ENCODE results near the gene FCAMR.

Gene FCAMR, protein sequence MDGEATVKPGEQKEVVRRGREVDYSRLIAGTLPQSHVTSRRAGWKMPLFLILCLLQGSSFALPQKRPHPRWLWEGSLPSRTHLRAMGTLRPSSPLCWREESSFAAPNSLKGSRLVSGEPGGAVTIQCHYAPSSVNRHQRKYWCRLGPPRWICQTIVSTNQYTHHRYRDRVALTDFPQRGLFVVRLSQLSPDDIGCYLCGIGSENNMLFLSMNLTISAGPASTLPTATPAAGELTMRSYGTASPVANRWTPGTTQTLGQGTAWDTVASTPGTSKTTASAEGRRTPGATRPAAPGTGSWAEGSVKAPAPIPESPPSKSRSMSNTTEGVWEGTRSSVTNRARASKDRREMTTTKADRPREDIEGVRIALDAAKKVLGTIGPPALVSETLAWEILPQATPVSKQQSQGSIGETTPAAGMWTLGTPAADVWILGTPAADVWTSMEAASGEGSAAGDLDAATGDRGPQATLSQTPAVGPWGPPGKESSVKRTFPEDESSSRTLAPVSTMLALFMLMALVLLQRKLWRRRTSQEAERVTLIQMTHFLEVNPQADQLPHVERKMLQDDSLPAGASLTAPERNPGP

DNA sequence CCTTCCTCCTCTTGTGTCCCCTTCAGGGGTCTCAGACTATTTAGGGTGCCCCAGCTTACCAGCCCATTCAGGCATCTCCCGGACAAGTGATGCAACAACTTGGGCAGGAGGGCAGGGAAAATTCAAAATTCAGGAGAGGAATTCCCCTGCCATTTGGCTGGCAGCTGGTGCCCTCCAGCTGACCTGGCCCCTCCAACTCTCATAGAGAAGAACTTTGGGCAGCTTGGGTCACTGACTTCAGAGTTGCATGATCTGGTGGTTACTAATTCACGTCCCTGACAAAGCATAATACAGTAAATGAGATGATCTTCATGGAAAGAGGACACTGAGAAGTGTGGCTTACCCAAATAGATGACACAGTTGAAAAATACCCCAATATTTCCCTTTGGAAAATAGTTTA, at the start of gene FCAMR:
FCAMR (minus strand) TSS at position 15 of the 400 bp plus-strand sequence. CDS start 335 bp downstream, outside the sequence.
- no peak for DNase-seq (ENCODE audit: low spot score)

DNA sequence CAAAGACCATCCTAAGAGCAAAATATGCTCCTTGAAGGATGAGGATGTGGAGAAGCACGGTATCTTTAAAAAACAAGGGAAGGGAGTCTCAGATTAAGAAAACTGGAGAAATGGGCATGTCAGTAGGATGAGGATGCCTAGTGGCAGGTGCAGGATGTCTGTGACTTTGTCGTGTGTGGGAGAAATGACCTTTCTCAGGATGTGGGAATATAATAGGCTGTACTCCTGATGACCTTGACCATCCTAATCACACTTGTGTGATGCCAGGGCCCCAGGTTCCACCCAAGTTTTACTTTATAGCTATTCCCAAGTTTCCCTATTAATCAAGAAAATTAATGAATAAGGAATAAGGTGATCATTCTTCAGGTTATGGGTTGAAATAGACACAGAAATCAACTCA, 49.4 kb upstream of the FCAMR start:
- DNase-seq (ENCODE audit: low spot score) = no peak

DNA sequence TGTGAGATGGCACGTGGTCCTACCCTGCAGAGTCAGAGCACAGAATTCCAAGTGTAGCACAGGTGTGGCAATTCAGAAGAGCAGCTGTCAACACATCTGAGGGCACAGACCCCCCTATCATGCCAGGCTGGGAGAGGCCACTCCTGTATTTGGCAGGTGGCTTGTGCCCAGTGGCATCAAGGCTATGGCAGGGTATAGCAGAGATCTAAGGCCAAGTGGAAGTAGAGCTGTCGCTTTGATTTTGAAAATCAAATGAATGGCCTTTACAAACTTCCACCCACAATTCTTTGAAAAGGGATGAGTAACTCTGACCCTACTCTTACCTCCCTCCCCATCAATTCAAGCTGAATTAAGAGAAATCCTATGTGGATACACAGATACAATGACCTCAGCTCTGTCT, 48.9 kb upstream of the FCAMR start:
- DNase-seq (ENCODE audit: low spot score) = no peak

DNA sequence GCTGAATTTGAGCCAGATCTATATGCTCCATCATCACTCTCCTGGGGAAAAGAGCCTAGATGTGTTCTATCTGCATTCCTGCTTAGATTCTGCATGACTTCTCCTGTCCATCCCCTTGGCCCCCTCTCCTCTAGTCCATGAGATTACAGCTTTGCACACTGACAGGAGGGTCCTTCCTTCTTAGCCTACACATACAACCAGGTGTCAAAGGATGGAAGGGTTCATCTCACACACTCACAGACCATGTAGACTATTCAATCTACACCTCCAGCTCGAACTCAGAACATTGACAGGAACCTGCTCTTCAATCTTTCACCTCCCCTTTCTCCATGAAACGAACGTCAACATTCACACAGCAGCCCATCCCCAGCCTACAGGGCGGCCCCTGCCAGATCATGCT, 48.4 kb upstream of the FCAMR start:
- DNase-seq (ENCODE audit: low spot score) = no peak

DNA sequence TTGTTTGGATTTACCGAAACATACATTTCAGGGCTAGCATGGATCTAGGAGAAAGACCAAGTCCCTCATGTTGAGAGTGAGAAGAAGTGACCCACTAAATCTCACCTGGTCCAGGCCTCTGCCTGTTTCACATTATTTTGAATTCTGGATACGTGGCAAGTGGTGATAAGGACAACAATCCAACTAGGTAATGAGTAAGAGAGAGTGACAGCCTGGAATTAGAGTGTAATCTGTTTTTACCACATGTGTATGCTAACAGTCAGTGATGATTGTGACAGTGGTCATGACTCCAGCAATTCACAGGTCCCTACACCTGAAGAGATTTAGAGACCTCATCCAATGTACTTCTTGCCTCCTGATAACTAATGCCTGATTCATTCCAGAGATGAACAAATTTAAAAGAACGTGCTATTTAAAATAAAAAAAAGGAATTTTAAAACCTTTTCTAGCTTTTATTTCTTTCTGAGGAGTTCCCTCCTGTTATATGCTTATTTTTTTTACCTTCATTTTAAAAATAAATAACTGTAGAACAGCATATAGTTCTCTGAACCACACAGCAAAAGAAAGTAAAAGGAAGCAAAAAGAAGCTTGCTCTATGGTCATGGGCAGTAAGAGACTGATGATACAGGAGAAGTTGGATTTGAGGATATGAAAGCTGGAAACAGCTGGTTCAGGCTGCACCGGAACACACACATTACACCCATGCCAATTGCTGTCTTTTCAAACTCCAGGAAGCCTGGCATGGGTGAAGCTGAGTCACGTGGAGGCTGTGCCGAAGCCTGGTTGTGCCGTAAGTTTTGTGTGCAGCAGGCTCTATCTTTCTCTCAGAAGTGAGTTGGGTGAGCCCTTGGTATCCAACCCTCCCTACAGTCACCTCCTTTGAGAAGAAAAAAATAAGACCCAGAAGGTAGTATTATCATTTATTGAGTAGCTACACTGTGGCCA, 47.6 kb upstream of the FCAMR start:
- no peak for DNase-seq (ENCODE audit: low spot score)

DNA sequence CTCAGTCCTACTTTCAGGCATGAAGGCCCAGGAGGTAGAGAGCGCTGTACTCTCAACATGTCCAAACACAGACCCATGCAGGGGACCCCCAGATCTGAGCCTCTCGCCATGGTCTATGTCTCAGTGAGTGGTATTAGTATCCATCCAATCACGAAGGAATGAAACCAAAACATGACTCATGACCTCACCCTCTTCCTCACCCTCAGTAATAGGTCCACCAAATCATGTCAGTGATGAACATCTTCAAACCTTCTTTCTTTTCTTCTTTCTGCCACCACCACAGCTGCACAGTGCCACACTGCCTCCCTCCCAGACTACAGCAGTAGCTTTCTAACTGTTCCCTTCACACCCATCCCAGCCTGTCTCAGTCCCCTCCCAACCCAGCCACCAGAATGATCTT, 45.5 kb upstream of the FCAMR start:
- DNase-seq (ENCODE audit: low spot score) = no peak

DNA sequence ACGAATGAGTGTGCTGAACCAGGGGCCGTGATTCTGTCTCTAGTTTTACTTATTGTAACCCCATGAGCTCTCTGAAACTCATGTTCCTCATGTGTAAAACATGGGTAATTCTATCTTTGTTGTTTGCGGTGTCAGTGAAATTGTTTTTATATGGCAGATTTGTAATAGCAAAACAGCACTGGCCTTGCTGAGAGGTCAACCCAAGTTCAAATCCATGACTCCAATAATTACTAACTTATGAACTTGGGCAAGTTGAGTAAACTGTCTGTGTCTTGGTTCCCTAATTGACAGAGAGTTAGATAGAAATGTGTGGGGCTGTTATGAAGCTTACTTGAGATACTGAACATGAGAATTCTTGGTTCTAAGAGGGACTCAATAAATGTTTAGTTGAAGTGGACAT, 44.5 kb upstream of the FCAMR start:
- DNase-seq (ENCODE audit: low spot score) = no peak

DNA sequence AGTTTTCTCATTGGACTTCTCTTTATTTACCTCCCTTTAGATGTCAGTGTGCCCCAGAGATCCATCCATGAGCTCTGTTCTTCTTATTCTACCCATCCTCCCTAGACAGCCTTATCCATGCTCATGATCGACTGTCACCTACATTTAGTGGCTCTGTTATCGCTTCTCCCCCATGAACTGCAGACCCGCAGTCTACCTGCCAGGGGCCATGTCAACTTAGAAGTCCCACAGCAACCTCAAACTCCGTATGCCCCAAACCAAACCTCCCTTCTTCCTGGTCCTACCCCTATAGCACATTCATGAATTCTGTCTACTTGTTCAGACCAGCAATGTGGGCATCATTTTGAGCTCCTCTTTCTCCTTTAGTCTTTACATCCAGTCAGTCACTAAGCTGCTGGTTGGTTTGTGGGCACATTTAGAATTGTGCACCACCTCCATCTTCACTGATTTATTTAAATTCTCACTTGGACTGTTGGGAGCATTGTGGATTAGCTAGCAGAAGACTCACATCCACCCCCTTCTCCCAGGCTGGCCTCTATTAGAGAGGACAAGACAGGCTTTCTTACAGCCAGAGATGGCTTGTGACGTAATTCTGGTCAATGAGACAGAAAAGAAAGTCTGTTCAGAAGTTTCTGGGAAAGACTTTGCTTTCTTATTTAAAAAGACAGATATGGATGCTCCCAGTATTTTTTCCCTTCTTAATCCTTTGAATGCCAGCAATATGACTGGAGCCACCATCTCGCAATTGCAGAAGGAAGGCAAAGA, 43.2 kb upstream of the FCAMR start:
- no peak for DNase-seq (ENCODE audit: low spot score)

DNA sequence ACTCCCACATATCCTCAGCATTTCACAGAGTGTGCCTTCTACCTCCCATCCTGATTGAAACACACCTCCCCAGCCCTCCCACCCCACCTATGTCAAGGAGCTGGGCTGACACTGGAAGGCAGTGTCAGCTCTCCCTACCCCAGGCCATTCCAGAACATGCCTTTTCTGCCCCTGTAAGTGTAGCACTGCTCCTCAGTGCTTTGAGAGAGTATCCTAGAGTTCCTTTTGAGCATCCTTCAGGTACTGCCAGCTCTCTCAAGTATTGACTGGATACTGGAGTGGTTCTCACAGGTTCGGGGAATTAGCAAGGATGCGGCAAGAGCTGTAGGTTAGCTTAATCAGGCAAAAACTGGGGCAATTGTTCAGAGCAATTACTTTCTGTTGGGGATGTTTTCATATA, 40.5 kb upstream of the FCAMR start:
- DNase-seq (ENCODE audit: low spot score) = no peak

DNA sequence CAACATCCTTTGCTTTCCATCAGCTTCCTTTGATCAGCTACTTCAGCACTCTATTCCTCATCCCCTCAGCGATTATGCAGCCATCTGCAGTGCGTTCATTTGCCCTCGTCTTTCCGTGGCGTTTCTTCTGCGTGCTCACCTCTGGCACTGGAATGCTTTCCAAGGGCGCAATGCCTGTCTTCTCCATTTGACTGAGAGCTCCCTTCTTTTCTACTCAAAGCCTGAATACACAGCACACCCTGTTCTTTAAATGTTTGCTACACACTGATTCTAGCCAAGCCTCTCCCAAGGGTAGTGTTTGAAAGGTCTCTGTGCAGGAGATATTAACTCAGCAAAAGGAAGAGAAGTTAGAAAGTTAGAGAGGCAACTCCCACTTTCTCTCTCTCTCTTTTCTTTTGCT, 39.7 kb upstream of the FCAMR start:
- DNase-seq (ENCODE audit: low spot score) = no peak

DNA sequence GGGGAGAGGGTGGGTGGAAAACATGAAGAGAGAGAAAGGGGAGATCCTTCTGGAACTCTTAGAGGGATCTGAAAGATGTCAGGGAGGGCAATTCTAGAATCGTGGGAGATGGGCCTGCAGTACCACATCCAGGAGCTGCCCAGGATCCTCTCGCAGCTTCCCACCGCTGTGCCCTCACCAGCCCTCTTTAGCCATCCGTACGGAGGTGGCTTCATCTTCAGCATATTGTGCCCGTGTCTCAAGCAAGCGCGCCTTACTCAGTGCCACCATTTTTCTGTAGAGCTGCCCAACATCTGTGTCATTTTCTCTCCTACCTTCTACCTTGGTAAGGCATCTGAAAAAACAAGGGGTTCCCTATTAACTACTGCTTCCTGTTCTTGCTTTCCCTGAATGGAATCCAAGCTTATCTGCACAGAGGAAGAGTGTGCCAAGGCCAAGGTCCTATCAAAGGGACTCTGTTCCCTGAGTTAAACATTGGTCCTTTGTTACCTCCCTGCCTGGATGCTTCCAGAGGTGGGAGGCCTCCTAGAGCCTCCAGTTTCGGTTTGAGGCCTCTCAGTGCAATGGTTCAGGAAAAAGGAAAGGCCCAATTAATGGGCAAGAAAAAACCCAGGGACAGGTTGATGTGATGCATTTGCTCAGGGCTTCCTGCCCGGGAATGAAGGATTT, 39.1 kb upstream of the FCAMR start:
- DNase-seq (ENCODE audit: low spot score) = no peak

DNA sequence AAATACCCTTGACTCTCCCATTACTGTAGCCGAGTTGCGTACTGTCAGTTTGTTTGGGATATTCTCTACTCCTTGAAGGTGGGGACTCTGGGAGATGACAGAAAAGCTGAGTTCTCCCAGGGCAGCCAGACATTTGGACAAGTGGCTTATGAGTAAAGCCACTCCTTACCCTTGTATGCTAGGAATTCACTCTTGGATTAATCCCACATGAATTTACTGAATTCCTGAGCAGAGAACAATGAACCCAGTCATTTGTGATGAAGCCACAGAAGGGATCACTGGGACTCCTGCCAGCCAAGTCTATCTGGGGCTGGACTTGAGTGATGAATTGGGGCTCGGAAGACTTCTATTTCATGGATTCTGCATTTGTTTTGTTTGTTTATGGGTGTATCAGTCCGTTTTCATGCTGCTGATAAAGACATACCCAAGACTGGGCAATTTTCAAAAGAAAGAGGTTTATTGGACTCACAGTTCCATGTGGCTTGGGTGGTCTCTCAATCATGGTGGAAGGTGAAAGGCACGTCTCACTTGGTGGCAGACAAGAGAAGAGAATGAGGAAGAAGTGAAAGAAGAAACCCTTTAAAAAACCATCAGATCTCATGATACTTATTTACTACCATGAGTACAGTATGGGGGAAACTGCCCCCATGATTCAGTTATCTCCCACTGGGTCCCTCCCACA, 37.2 kb upstream of the FCAMR start:
- DNase-seq (ENCODE audit: low spot score) = no peak

DNA sequence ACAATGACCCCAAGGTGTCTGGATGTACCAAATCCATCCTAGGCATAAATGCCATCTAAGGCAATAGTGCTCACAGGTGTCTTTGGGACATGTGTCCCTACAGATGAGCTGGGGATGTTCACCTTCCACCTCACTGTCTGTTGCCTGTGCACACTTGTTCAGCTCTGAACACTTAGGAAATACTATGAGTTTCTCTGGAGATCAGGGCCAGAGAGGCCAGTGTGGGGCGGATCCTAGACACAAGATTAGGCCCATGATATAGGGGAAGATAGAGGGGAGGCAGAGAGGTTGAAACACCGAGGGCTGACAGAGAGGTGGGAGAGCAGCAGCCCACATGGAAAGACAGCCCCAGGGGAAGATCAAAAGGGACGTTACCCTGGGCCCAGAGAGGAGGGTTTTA, 36.7 kb upstream of the FCAMR start:
- no peak for DNase-seq (ENCODE audit: low spot score)

DNA sequence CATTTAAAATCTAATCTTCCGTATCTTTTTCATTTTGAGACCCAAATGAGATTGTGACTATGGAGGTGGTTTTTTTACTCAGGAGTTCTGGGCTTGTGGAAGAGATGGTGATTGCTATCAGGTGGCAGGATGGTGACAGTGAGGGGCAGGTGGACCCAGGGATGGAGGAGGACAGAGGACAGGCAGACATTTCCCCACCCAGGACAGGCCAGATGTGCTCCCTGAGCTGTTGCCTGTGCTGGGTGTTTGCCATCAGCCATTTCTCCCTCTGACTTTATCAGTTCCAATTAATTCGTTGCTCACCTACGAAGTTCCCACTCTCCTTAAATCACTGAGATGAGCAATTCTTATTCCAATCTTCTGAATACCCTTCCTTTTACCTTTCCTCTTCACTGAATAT, 35.8 kb upstream of the FCAMR start:
- DNase-seq (ENCODE audit: low spot score) = no peak

DNA sequence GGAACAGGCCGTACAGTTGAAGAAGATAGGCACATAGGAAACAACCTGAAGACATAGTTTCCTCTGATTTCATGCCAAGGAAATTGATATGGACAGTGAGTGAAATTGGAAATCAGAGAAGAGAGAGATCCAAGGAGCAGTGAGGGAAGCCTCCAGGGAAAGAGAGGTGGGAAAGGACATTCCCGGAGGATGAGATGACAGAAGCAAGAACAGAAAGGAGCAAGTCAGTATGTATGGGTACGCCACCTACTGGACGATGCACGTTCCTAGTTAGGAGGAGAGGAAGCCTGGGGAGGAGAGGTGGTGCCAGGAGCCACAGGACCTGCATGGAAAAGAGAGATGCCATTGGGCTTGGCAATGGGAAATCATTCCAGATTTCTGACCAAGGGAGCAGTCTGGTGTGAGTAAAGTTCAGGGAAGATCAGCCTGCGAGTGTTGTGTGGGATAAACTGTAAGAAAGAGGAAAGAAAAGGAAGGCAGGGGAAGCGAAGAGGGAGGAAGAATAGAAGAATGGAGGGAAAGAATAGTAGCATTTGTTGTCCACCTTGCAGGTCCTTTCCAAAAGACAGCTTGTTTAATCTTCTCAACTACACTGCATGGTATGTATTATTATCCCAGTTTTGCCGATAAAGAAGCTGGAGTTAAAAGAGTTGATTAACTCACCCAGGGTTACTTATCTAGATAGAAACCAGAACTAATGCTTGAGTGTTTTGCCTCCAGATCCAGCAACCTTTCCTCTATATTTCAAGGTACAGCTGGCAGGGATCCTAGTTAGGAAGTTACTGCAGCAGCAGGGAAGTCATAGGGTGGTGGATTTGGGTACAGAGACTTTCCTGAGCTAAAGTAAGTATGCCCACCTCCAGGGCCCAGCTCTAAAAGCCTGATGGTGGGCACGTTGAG, 34.9 kb upstream of the FCAMR start:
- DNase-seq (ENCODE audit: low spot score) = peak; percentile 65

DNA sequence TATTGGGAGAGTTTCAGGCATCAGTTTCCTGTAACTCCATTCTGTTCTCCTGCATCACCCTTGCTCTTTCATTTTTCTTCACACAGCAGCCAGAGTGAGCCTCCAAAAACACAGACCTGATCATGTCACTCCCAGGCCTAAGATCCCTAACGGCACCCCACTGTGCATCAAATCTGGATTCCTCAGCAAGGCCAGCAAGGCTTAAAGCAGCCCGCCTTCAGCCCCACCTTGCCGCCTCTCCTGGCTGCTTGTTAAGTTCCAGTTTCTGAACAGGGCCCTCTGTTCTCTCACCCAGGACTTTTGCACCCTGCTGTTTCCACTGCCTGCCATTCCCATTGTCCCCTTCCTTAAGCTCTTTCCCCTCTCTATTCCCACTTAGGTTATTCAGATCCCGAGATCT, 33.0 kb upstream of the FCAMR start:
- no peak for DNase-seq (ENCODE audit: low spot score)

DNA sequence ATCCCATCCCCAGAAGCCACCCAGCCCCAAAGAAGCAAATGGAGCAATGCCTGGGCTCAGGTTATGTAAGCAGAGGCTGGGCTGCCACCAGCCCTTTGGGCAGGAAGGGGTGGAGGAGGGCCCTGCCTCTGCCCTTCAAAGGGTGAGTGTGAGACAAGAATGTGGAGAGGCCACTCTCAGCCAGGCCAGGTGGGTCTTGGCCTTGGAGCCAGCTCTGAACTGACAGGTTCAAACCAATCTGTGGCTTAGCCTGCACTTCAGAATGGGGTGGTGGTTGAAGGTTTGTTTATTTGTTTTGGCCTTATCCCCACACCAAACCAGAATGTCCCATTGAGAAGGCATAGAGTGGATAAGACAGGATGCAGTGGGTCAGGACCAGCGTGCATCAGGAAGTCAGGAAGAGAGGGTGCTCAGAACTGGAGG, 32.5 kb upstream of the FCAMR start:
- DNase-seq (ENCODE audit: low spot score) = no peak

DNA sequence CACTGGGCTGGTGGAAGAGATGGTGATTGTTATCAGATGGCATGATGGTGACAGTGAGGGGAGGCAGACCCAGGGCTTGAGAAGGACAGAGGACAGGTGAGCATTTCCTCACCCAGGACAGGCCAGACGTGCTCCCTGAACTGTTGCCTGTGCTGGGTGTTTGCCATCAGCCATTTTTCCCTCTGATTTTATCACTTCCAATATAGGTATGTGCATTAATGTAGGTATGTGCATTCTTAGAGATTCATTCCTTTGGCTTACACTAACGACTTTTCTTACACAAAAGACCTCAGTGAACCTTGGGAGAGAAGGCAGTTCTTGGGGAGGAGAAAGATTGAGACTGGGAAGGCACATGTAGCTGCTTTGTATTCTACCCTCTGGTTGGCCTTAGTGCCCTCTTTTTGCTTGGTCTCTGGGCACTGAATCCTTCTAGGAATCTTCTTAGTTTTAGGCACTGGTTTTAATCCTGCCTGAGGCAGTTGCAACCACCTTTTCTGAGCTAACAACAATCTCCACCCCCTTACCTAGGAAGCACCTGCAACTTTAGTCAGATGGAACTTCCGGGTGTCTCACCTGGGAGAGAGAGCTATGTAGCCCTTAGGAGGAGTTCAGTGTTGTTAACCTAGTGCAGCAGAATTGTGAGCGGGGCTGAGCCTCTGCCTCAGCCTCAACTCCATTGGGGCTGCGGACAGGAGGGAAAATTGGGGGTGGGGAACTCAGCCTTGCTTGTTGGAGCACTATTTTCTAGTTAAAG, 31.4 kb upstream of the FCAMR start:
- DNase-seq (ENCODE audit: low spot score) = no peak

DNA sequence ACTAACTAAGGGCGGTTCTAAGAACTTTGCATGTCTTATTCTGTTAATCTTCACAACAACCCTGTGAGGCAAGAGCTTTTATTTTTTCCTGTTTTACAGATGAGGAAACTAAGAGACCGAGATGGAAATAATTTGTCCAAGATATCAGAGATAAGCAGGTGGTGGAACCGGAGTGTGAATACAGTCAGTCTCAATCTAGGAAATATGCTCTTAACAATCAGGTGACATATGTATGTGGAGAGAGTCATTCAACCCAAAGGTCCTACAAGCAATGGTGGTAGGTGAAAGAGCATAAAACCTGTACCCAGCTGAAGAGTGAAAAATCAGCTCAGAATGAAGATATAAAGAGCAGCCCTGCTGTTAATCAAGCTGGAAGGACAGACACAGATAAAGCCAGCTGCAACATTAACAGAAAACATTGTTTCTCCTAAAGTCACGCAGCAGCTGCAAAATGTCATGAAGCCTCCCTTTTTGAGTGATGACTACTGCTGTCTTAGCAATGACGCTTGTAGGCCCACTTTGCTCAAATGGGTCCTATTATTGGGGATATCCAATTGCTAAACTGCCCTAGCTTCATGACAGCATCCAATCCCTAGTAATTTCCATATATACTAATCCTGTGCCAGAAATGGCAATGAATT, 30.5 kb upstream of the FCAMR start:
- DNase-seq (ENCODE audit: low spot score) = no peak
